Epithelial cell of esophagus (primary cell): ENCODE data around the gene IFI44L.
A peak's percentile ranks its signal among the peaks of the same experiment; 100 is the strongest.

Experiments
- DNase-seq: peaks from one replicate; pipeline ENCODE4 v3.0.0; 2010; ENCODE audit warnings: low read depth
- H3K4me3 ChIP-seq: 2 replicates; pipeline ENCODE4 v1.5.1; 2011; ENCODE audit warnings: mild to moderate bottlenecking, low read length, control low read depth
- CTCF ChIP-seq: IDR thresholded peaks from 2 replicates; pipeline ENCODE4 v1.5.1; 2011; ENCODE audit warnings: low read depth, mild to moderate bottlenecking, low read length, control low read depth, inconsistent platforms; ENCODE audit not compliant: insufficient read depth; ENCODE audit errors: missing control alignments

The IFI44L gene

GRCh38 chr1:78650114-78650660 lies 29.9 kb downstream of the IFI44L start:
- TF ChIP-seq CTCF = no peak
- no peak for DNase-seq
- no peak overlapping the region for H3K4me3 ChIP-seq

- DNase-seq = no peak
- TF ChIP-seq CTCF = no peak
- no peak overlapping the region for H3K4me3 ChIP-seq
These were observed 31.0 kb downstream of the IFI44L start for GRCh38 chr1:78651241-78651640.

- no peak overlapping the region for H3K4me3 ChIP-seq
- TF ChIP-seq CTCF = no peak
- no peak for DNase-seq
These were observed 31.8 kb downstream of the IFI44L start for GRCh38 chr1:78652019-78652560.

DNA sequence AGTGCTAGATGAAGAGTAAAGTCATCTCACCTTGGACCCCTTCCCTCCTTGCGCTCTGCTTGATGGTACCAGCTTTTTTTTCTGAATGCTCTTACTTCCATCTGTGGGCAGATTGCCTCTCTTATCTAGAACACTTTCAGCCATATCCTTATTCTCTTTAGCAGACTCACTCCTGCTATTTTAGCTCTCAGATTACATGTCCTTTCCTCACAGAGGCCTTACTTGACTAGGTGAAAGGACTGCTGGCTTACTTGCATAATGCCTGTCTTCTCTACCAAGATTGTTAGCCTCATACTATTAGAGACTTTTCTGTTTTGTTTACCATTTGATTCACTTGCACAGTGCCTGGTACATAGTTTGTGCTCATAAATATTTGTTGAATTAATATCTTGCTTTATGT lies 38.7 kb downstream of the IFI44L start:
- no peak for DNase-seq
- no peak overlapping the region for H3K4me3 ChIP-seq
- TF ChIP-seq CTCF = no peak

- no peak overlapping the region for H3K4me3 ChIP-seq
- TF ChIP-seq CTCF = no peak
- no peak for DNase-seq
These were observed 43.7 kb downstream of the IFI44L start for GRCh38 chr1:78663923-78664322.

DNA sequence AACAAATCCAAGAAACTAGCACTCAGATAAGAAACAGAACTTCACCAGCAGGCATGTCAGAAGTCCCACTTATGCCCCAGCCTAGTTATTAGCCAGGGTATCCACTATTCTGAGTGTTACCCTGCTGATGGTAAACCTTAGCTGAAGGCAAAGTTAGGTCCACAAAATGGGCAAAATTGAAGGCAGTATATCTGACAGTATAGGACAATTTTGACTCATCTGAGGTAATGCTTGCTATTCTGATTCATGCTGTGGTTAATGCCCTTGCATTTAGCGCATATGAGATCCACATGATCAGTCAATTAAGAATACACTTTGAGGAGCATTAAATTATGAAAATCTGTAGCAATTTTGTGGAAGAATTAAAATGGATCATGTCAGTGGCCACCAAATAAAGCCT lies 44.5 kb downstream of the IFI44L start:
- no peak overlapping the region for H3K4me3 ChIP-seq
- peak; percentile 24 for DNase-seq
- no peak for TF ChIP-seq CTCF

GRCh38 chr1:78665809-78666208 lies 45.6 kb downstream of the IFI44L start:
- TF ChIP-seq CTCF = no peak
- no peak overlapping the region for H3K4me3 ChIP-seq
- no peak for DNase-seq
